Endothelial cell of umbilical vein (primary cell): ENCODE data around the gene NEK7. TPM values are rescaled to one million over a fixed set of nuclear protein-coding genes. Genes with fewer than 3 reads are reported as not detected.

Experiments used
- BruUV-seq: library from RNA; stranded (reverse); fragments of 400-500 nt; replicated peaks from 2 replicates; lab custom pipeline; 2021; lab: Mats Ljungman, UMichigan
- CTCF ChIA-PET: fragments of 300-600, 350-600 bp; sonication (Branson Sonifier 250); formaldehyde crosslinking; loops from one replicate; lab custom pipeline; 2021; ENCODE audit warnings: antibody characterized with exemption, inconsistent platforms; lab: Charles Lee
- POLR2A ChIA-PET: fragments of 300-600, 350-600 bp; sonication (Branson Sonifier 250); formaldehyde crosslinking; loops from one replicate; lab custom pipeline; 2021; ENCODE audit warnings: antibody characterized with exemption, inconsistent platforms; lab: Charles Lee
- DNase-seq: peaks from one replicate; pipeline ENCODE4 v3.0.0-alpha.2; 2011; ENCODE audit warnings: low read depth, low spot score
- FAIRE-seq: peaks from 2 replicates; lab custom pipeline; 2011; peaks lifted over from hg19 to GRCh38; lab: Jason Lieb, UNC
- H2AFZ ChIP-seq: 2 replicates; pipeline ENCODE4 v1.6.0; 2012; ENCODE audit warnings: low read depth, low read length, control low read depth, inconsistent platforms
- H3K27ac ChIP-seq: 2 replicates; pipeline ENCODE4 v1.5.1; 2011; ENCODE audit warnings: low read depth, mild to moderate bottlenecking, control low read depth, low read length, moderate library complexity; ENCODE audit not compliant: insufficient read depth
- H3K27me3 ChIP-seq, 2 experiments: 2 replicates each; pipeline versions ENCODE4 v1.6.0 to v1.6.1; 2011; ENCODE audit warnings: low read length in 2 of 2, mixed read lengths in 1 of 2; ENCODE audit not compliant: control insufficient read depth in 2 of 2, insufficient read depth in 2 of 2
- H3K36me3 ChIP-seq, 2 experiments: 2 replicates in 1 of 2; 3 replicates in 1 of 2; pipeline ENCODE4 v1.5.1; 2011; ENCODE audit warnings: low read length in 2 of 2, mild to moderate bottlenecking in 1 of 2, moderate library complexity in 1 of 2; ENCODE audit not compliant: control insufficient read depth in 2 of 2, insufficient read depth in 2 of 2; ENCODE audit errors: extremely low read depth in 1 of 2
- H3K4me1 ChIP-seq: 3 replicates; pipeline ENCODE4 v1.5.1; 2011; ENCODE audit warnings: mild to moderate bottlenecking, low read length; ENCODE audit not compliant: control insufficient read depth, insufficient read depth; ENCODE audit errors: extremely low read depth
- H3K4me2 ChIP-seq: 2 replicates; pipeline ENCODE4 v1.6.1; 2011; ENCODE audit warnings: low read length, control low read depth, mixed read lengths; ENCODE audit not compliant: insufficient read depth
- H3K4me3 ChIP-seq, 3 experiments: fragments of 200-600 bp in 1 of 3; sonication (generic), shearing (Covaris generic) in 1 of 3; replicated peaks in 1 of 3; 2 replicates each; pipeline ENCODE4 v1.5.1; 2011 to 2016; ENCODE audit warnings: control low read depth in 3 of 3, low read length in 3 of 3, mild to moderate bottlenecking in 2 of 3, inconsistent platforms in 1 of 3, low read depth in 1 of 3, moderate library complexity in 1 of 3; ENCODE audit not compliant: insufficient read depth in 1 of 3
- H3K79me2 ChIP-seq: 2 replicates; pipeline ENCODE4 v1.6.0; 2012; ENCODE audit warnings: low read length, inconsistent platforms; ENCODE audit not compliant: control insufficient read depth, insufficient read depth
- H3K9ac ChIP-seq: replicated peaks from 2 replicates; pipeline ENCODE3; 2011; ENCODE audit warnings: low read length, control low read depth; ENCODE audit not compliant: insufficient read depth; ENCODE audit errors: extremely low read depth
- H3K9me1 ChIP-seq: replicated peaks from 3 replicates; pipeline ENCODE4 v1.6.0; 2011; ENCODE audit warnings: mild to moderate bottlenecking, low read length; ENCODE audit not compliant: control insufficient read depth, insufficient read depth; ENCODE audit errors: extremely low read depth
- H3K9me3 ChIP-seq: replicated peaks from 2 replicates; pipeline ENCODE4 v1.5.1; 2012; ENCODE audit warnings: low read length, inconsistent platforms; ENCODE audit not compliant: control insufficient read depth, insufficient read depth
- H4K20me1 ChIP-seq: replicated peaks from 2 replicates; pipeline ENCODE3; 2011; ENCODE audit warnings: mild to moderate bottlenecking, low read length; ENCODE audit not compliant: control insufficient read depth, insufficient read depth; ENCODE audit errors: extremely low read depth
- CTCF ChIP-seq, 2 donors: IDR thresholded peaks; 1 replicate in 1 of 2; 2 replicates in 1 of 2; pipeline ENCODE4 v1.5.1; 2011; ENCODE audit warnings: low read length in 2 of 2, mild to moderate bottlenecking in 2 of 2, moderate library complexity in 2 of 2, control low read depth in 1 of 2, inconsistent platforms in 1 of 2, low read depth in 1 of 2; ENCODE audit not compliant: insufficient read depth in 1 of 2; ENCODE audit errors: extremely low read depth in 1 of 2
- EZH2 ChIP-seq: IDR thresholded peaks from 2 replicates; pipeline ENCODE4 v1.6.1; 2012; ENCODE audit warnings: borderline replicate concordance, low read depth, mild to moderate bottlenecking, moderate library complexity, low read length, inconsistent platforms; ENCODE audit not compliant: severe bottlenecking
- FOS ChIP-seq: IDR thresholded peaks from 2 replicates; pipeline ENCODE4 v1.6.1; 2011; ENCODE audit warnings: mild to moderate bottlenecking, low read length, moderate library complexity, borderline replicate concordance; ENCODE audit not compliant: insufficient read depth
- GATA2 ChIP-seq: IDR thresholded peaks from 2 replicates; pipeline ENCODE4 v1.7.0; 2011; ENCODE audit warnings: low read depth, mild to moderate bottlenecking, moderate library complexity, mixed read lengths, low read length; ENCODE audit not compliant: insufficient read length, insufficient read depth
- JUN ChIP-seq: IDR thresholded peaks from 2 replicates; pipeline ENCODE4 v1.6.1; 2011; ENCODE audit warnings: borderline replicate concordance, low read depth; ENCODE audit not compliant: insufficient read length, insufficient read depth
- MAX ChIP-seq: IDR thresholded peaks from 2 replicates; pipeline ENCODE4 v1.6.1; 2011; ENCODE audit not compliant: insufficient read depth, insufficient read length
- MYC ChIP-seq: IDR thresholded peaks from one replicate; pipeline ENCODE4 v1.6.1; 2011; ENCODE audit warnings: mild to moderate bottlenecking, low read depth, low read length
- POLR2A ChIP-seq: IDR thresholded peaks from 2 replicates; pipeline ENCODE4 v1.6.1; 2012; ENCODE audit warnings: low read depth, mild to moderate bottlenecking, control low read depth, low read length
- POLR2AphosphoS5 ChIP-seq: IDR thresholded peaks from 2 replicates; pipeline ENCODE4 v1.6.1; 2012; ENCODE audit warnings: low read depth, mild to moderate bottlenecking, control low read depth, low read length, moderate library complexity; ENCODE audit not compliant: insufficient read depth
- dilution Hi-C: fragments of 300-500 bp; cut with MboI; formaldehyde crosslinking; loops from one replicate; pipeline ENCODE4 v1.15.0; 2019; ENCODE audit warnings: low sequenced_read_pairs; ENCODE audit not compliant: extremely low pct_ligation_motif_present
- intact Hi-C: fragments of 100-400 bp; cut with micrococcal nuclease; formaldehyde crosslinking; loops from one replicate; pipeline ENCODE4 v1.10.0; 2022
- polyA plus RNA-seq, 4 experiments: library from polyadenylated mRNA; depleted of rRNA in 3 of 4; stranded (reverse) in 3 of 4; unstranded in 1 of 4; fragments of >200 nt; gene quantifications; 2 replicates each; pipeline versions ENCODE4 v1.2.1 to v1.2.3, GENCODE V29; 2011 to 2012; ENCODE audit warnings: missing spikeins in 1 of 4
- total RNA-seq: library from RNA; stranded (reverse); gene quantifications from 2 replicates; pipeline ENCODE4 v1.2.3, GENCODE V29; 2021

The NEK7 gene
- total and polyA plus RNA-seq, 2 donors (not counting 3 experiments of a cell fraction or from before 2014, with no cell fraction given) = 22.6 to 45.7 TPM

- no peak overlapping the region for H2AFZ ChIP-seq
- intact Hi-C loops = no loop called here
- no peaks in the 10 kb centered on the region for H3K9me1 ChIP-seq
- no peak overlapping the region for H3K27ac ChIP-seq
- H3K27me3 ChIP-seq = no peaks in the 10 kb centered on the region
- no peaks in the 10 kb centered on the region for H4K20me1 ChIP-seq
- no peaks in the 10 kb centered on the region for H3K9me3 ChIP-seq
- H3K79me2 ChIP-seq = peaks cover 95% of the 10 kb centered on the region
- dilution Hi-C loops = no loop called here
- DNase-seq (no peak), FAIRE-seq (no peak)
- TF ChIP-seq CTCF (IDR thresholded peaks at IDR 0.05; ENCODE audit: extremely low read depth in 1 of 2, insufficient read depth in 1 of 2, low read depth in 1 of 2, low read length in 2 of 2) = no peak
- TF ChIP-seq POLR2AphosphoS5 = no peak
- TF ChIP-seq MAX = no peak
- no peak for TF ChIP-seq EZH2
- no peak for TF ChIP-seq GATA2
- no peak for TF ChIP-seq FOS
- TF ChIP-seq POLR2A = no peak
- TF ChIP-seq MYC = no peak
- TF ChIP-seq JUN = no peak
- no peak overlapping the region for H3K4me2 ChIP-seq
- no peaks in the 10 kb centered on the region for H3K36me3 ChIP-seq
- ChIA-PET POLR2A (no interaction called here), CTCF (no interaction called here)
- no peak overlapping the region for H3K4me3 ChIP-seq
- no peak overlapping the region for H3K9ac ChIP-seq
- peaks cover 24% of the 10 kb centered on the region for H3K4me1 ChIP-seq
- BruUV-seq = no TSS peak
These were observed 5.4 kb downstream of the NEK7 start for GRCh38 chr1:198162091-198162767.
